Keratinocyte (primary cell): ENCODE measurements around the gene RASEF. TPM values are rescaled to one million over a fixed set of nuclear protein-coding genes. Genes with fewer than 3 reads are reported as not detected.

Experiments used
- DNase-seq: peaks from one replicate; pipeline ENCODE4 v3.0.0-alpha.2; 2011; ENCODE audit warnings: low read depth, missing footprints, low spot score
- FAIRE-seq: peaks from 2 replicates; lab custom pipeline; 2011; peaks lifted over from hg19 to GRCh38; lab: Jason Lieb, UNC
- H2AFZ ChIP-seq: 2 replicates; pipeline ENCODE4 v1.6.0; 2012; ENCODE audit warnings: low read length, control low read depth, inconsistent platforms; ENCODE audit not compliant: control insufficient read depth
- H3K27ac ChIP-seq: 2 replicates; pipeline ENCODE4 v1.5.1; 2011; ENCODE audit warnings: low read length; ENCODE audit not compliant: control insufficient read depth, insufficient read depth
- H3K27me3 ChIP-seq: 3 replicates; pipeline ENCODE4 v1.6.0; 2011; ENCODE audit warnings: low read length; ENCODE audit not compliant: control insufficient read depth, insufficient read depth; ENCODE audit errors: extremely low read depth
- H3K36me3 ChIP-seq, 2 experiments: 2 replicates in 1 of 2; 3 replicates in 1 of 2; pipeline ENCODE4 v1.5.1; 2011; ENCODE audit warnings: low read length in 2 of 2, mild to moderate bottlenecking in 1 of 2; ENCODE audit not compliant: control insufficient read depth in 2 of 2, insufficient read depth in 2 of 2; ENCODE audit errors: extremely low read depth in 1 of 2
- H3K4me1 ChIP-seq: 3 replicates; pipeline ENCODE4 v1.5.1; 2011; ENCODE audit warnings: low read length; ENCODE audit not compliant: control insufficient read depth, insufficient read depth; ENCODE audit errors: extremely low read depth
- H3K4me2 ChIP-seq: 3 replicates; pipeline ENCODE4 v1.6.0; 2011; ENCODE audit warnings: low read depth, low read length; ENCODE audit not compliant: control insufficient read depth, insufficient read depth; ENCODE audit errors: extremely low read depth
- H3K4me3 ChIP-seq, 3 experiments: fragments of 200-600 bp in 1 of 3; sonication (generic) in 1 of 3; 2 replicates in 2 of 3; 3 replicates in 1 of 3; pipeline ENCODE4 v1.5.1; 2011 to 2016; ENCODE audit warnings: low read length in 3 of 3, mild to moderate bottlenecking in 3 of 3, control low read depth in 2 of 3, inconsistent platforms in 1 of 3, low read depth in 1 of 3, mixed read lengths in 1 of 3, mixed run types in 1 of 3, moderate library complexity in 1 of 3; ENCODE audit not compliant: control insufficient read depth in 2 of 3, insufficient read depth in 2 of 3; ENCODE audit errors: extremely low read depth in 1 of 3
- H3K79me2 ChIP-seq: 2 replicates; pipeline ENCODE4 v1.6.0; 2012; ENCODE audit warnings: low read length; ENCODE audit not compliant: control insufficient read depth, insufficient read depth
- H3K9ac ChIP-seq: 3 replicates; pipeline ENCODE4 v1.6.0; 2011; ENCODE audit warnings: low read length; ENCODE audit not compliant: control insufficient read depth, insufficient read depth; ENCODE audit errors: extremely low read depth
- H3K9me1 ChIP-seq: 3 replicates; pipeline ENCODE4 v1.6.0; 2011; ENCODE audit warnings: low read length; ENCODE audit not compliant: control insufficient read depth, insufficient read depth; ENCODE audit errors: extremely low read depth
- H3K9me3 ChIP-seq: 2 replicates; pipeline ENCODE4 v1.5.1; 2012; ENCODE audit warnings: low read depth, low read length; ENCODE audit not compliant: control insufficient read depth
- H4K20me1 ChIP-seq: 3 replicates; pipeline ENCODE4 v1.6.0; 2011; ENCODE audit warnings: low read length; ENCODE audit not compliant: control insufficient read depth, insufficient read depth; ENCODE audit errors: extremely low read depth
- EZH2 ChIP-seq: IDR thresholded peaks from one replicate; pipeline ENCODE4 v1.6.1; 2012; ENCODE audit warnings: inconsistent platforms, mild to moderate bottlenecking, low read length, moderate library complexity
- dilution Hi-C: fragments of 300-500 bp; cut with MboI; formaldehyde crosslinking; loops from one replicate; pipeline ENCODE4 v1.7.0; 2020; ENCODE audit warnings: low sequenced_read_pairs; ENCODE audit not compliant: extremely low pct_ligation_motif_present
- polyA plus RNA-seq, 5 experiments: library from polyadenylated mRNA; depleted of rRNA in 3 of 5; stranded (reverse) in 3 of 5; stranded (forward) in 1 of 5; unstranded in 1 of 5; fragments of >200 nt; gene quantifications; 1 replicate in 1 of 5; 2 replicates in 3 of 5; 3 replicates in 1 of 5; pipeline versions ENCODE4 v1.2.1 to v1.2.3, GENCODE V29; 2011 to 2012; ENCODE audit warnings: missing spikeins in 2 of 5, low read depth in 1 of 5, low replicate concordance in 1 of 5
- TF ChIP-seq, protein P1 (sequence below), 3 experiments: IDR thresholded peaks in 1 of 3; conservative IDR thresholded peaks in 1 of 3; optimal IDR thresholded peaks in 1 of 3; 2 replicates in 2 of 3; 3 replicates in 1 of 3; pipeline versions ENCODE3 to v1.5.1; 2011; ENCODE audit warnings: low read length in 3 of 3, mild to moderate bottlenecking in 3 of 3, moderate library complexity in 2 of 3, control low read depth in 1 of 3, inconsistent platforms in 1 of 3; ENCODE audit not compliant: insufficient read depth in 2 of 3; ENCODE audit errors: extremely low read depth in 1 of 3

Gene RASEF
- polyA plus RNA-seq, 1 donor (not counting 4 experiments of a cell fraction or from before 2014, with no cell fraction given) = 0.28 TPM

DNA sequence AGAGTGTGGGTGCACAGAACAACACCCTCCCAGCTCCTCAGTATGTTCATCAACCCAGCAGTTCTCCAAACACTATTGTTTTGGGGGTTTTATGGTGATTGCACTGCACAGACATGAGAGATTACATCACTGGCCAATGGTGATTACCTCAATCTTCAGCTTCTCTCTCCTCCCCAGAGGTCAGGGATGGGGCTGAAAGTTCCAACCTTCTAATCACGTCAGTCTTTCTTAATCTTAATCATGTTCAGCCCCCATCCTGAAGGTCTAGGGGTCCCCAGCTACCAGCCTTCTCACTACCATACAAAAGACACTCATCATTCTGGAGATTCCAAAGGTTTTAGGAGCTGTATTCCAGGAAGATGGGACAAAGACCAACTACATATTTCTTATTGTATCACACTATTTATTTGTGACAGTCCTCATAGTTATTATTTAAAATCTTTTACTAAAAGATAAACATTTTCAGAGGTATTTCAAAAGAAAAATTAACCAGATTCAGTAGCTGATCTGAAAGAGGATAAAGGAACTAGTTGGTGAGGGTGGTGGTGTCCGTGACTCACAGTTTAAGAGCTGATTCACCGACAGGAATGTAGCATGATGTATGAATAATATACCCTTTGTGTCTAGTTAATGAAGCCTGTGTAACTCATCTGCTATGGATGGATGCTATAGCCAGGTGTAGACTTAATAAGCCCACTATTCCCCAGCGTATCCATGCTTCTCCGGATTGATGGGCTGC is 35.6 kb downstream of the RASEF start:
- FAIRE-seq (peak; percentile 94), DNase-seq (peak; percentile 77)
- no peak for TF ChIP-seq EZH2
- TF ChIP-seq, protein P1, sequence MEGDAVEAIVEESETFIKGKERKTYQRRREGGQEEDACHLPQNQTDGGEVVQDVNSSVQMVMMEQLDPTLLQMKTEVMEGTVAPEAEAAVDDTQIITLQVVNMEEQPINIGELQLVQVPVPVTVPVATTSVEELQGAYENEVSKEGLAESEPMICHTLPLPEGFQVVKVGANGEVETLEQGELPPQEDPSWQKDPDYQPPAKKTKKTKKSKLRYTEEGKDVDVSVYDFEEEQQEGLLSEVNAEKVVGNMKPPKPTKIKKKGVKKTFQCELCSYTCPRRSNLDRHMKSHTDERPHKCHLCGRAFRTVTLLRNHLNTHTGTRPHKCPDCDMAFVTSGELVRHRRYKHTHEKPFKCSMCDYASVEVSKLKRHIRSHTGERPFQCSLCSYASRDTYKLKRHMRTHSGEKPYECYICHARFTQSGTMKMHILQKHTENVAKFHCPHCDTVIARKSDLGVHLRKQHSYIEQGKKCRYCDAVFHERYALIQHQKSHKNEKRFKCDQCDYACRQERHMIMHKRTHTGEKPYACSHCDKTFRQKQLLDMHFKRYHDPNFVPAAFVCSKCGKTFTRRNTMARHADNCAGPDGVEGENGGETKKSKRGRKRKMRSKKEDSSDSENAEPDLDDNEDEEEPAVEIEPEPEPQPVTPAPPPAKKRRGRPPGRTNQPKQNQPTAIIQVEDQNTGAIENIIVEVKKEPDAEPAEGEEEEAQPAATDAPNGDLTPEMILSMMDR (optimal IDR thresholded peaks at IDR 0.05 in 1 of 3, IDR thresholded peaks at IDR 0.05 in 1 of 3, conservative IDR thresholded peaks at IDR 0.05 in 1 of 3; ENCODE audit: extremely low read depth in 1 of 3, insufficient read depth in 2 of 3, low read length in 3 of 3) = no peak
- Histone ChIP-seq H3K9me1 (no peaks in the 10 kb centered on the region), H3K36me3 (no peaks in the 10 kb centered on the region), H2AFZ (peak overlapping the region; percentile 56), H3K9me3 (no peaks in the 10 kb centered on the region), H3K4me3 (no peak overlapping the region), H3K79me2 (no peaks in the 10 kb centered on the region), H3K9ac (peak overlapping the region; percentile 31), H3K4me2 (peak overlapping the region; percentile 46), H4K20me1 (no peaks in the 10 kb centered on the region), H3K27me3 (no peaks in the 10 kb centered on the region), H3K27ac (peak overlapping the region; percentile 85), H3K4me1 (peaks cover 31% of the 10 kb centered on the region)
- dilution Hi-C loops = no loop called here

DNA sequence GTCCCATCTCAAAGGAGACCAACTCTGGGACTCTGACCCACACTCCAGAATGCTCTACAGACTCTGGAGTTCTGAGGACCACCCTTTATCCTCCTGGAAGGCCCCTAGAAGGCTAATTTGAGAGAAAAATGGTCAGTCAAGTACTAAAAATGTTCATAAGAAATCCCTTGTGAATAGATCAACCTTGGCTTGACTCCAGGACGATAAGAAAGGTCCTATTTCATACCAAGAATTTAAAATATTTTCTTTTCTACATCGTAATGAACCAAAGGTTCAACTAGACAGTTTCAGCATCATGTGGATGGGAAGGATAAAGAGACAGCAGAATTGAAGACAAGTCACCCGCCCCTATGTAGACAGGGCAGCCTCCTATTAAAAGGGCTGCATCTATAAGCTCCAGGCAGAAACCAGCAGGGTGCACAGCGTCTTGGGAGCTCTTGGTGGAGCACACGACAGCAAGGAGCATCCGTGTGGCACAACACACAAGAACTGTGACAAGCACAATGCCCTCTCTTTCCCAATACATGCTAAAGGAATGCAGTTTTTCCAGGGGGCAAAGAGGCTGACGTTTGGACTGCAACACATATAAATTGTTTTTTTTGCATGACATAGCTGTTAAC is 38.3 kb downstream of the RASEF start:
- H3K9me1 ChIP-seq = no peaks in the 10 kb centered on the region
- peaks cover 27% of the 10 kb centered on the region for H3K4me1 ChIP-seq
- no peaks in the 10 kb centered on the region for H3K27me3 ChIP-seq
- no peak overlapping the region for H3K9ac ChIP-seq
- H3K4me2 ChIP-seq = no peak overlapping the region
- no peaks in the 10 kb centered on the region for H3K79me2 ChIP-seq
- no peaks in the 10 kb centered on the region for H3K9me3 ChIP-seq
- no peak for TF ChIP-seq EZH2
- TF ChIP-seq, protein P1 (optimal IDR thresholded peaks at IDR 0.05 in 1 of 3, IDR thresholded peaks at IDR 0.05 in 1 of 3, conservative IDR thresholded peaks at IDR 0.05 in 1 of 3; ENCODE audit: extremely low read depth in 1 of 3, insufficient read depth in 2 of 3, low read length in 3 of 3) = no peak
- no peak overlapping the region for H3K27ac ChIP-seq
- no peak for FAIRE-seq
- no peak overlapping the region for H2AFZ ChIP-seq
- no peak overlapping the region for H3K4me3 ChIP-seq
- DNase-seq = no peak
- dilution Hi-C loops = no loop called here
- H3K36me3 ChIP-seq = no peaks in the 10 kb centered on the region
- H4K20me1 ChIP-seq = no peaks in the 10 kb centered on the region
